ENCODE measurements around the gene FAM177A1. TPM values are rescaled to one million over a fixed set of nuclear protein-coding genes. Genes with fewer than 3 reads are reported as not detected.

The FAM177A1 gene, protein sequence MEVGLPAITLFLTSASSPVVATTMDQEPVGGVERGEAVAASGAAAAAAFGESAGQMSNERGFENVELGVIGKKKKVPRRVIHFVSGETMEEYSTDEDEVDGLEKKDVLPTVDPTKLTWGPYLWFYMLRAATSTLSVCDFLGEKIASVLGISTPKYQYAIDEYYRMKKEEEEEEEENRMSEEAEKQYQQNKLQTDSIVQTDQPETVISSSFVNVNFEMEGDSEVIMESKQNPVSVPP
- 69.4 and 100 TPM in 2 replicates for total RNA-seq
- 132 and 153 TPM in 2 replicates for polyA plus RNA-seq

DNA sequence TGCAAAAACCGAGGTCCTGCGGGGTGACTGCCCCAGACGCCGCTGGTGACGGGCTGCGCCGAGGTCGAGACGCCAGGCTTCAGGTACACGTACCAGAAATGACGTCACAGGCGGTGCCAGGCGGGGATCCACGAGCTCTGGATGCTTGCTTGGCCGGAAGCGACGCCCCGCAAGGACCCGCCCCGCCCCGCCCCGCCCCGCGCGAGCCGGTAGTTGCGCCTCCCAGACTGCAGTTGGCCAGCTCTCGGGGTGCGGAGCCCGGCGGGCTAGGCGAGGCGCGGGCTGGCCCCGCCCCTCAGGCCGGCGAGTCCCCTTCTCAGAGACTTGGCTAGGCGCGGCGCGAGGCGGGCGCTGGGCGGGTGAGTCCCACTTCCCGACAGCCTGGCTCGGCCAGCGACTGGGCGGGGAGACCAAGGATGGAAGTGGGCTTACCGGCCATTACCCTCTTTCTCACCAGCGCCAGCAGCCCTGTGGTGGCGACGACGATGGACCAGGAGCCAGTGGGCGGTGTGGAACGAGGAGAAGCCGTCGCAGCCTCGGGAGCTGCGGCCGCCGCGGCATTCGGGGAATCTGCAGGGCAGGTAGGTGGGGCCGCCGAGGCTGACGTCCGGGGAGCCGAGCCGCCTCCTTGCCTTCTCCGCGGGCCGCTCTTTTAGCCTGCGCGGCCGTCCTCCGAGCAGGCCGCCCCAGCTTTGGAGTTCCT, at the start of gene FAM177A1:
TSS of gene FAM177A1 (plus strand) at position 225 of the 703 bp plus-strand sequence. CDS start at position 417, 192 bp downstream.
- Histone ChIP-seq H3K4me2 (peak within 1 kb of the TSS; percentile 84), H3K36me3 (replicated peaks; ENCODE audit: insufficient read depth, low read depth) (no peaks in the 10 kb centered on the region), H2AFZ (peak within 1 kb of the TSS; percentile 64), H3K79me2 (peaks cover 40% of the 10 kb centered on the region), H3K4me3 (peak within 1 kb of the TSS; percentile 74), H3K9me3 (ENCODE audit: low read depth) (no peaks in the 10 kb centered on the region), H3K27ac (peak within 1 kb of the TSS; percentile 97), H3K9me2 (replicated peaks; ENCODE audit: insufficient read depth) (no peaks in the 10 kb centered on the region), H4K20me1 (ENCODE audit: insufficient read depth, poor library complexity, severe bottlenecking) (no peaks in the 10 kb centered on the region), H3K27me3 (no peaks in the 10 kb centered on the region), H3K4me1 (ENCODE audit: insufficient read depth) (peaks cover 24% of the 10 kb centered on the region)
- WGBS (ENCODE audit: low lambda C conversion rate, missing lambda C conversion rate): under 1% methylated on average over 68 of the region's 77 CpGs
- DNase-seq (ENCODE audit: low spot score): peak; percentile 99
- TF ChIP-seq EZH2 (IDR thresholded peaks at IDR 0.05; ENCODE audit: borderline replicate concordance): no peak
- TF ChIP-seq, protein P1, sequence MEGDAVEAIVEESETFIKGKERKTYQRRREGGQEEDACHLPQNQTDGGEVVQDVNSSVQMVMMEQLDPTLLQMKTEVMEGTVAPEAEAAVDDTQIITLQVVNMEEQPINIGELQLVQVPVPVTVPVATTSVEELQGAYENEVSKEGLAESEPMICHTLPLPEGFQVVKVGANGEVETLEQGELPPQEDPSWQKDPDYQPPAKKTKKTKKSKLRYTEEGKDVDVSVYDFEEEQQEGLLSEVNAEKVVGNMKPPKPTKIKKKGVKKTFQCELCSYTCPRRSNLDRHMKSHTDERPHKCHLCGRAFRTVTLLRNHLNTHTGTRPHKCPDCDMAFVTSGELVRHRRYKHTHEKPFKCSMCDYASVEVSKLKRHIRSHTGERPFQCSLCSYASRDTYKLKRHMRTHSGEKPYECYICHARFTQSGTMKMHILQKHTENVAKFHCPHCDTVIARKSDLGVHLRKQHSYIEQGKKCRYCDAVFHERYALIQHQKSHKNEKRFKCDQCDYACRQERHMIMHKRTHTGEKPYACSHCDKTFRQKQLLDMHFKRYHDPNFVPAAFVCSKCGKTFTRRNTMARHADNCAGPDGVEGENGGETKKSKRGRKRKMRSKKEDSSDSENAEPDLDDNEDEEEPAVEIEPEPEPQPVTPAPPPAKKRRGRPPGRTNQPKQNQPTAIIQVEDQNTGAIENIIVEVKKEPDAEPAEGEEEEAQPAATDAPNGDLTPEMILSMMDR (IDR thresholded peaks at IDR 0.05; ENCODE audit: poor library complexity): no peak
- TF ChIP-seq EZH2phosphoT487 (IDR thresholded peaks at IDR 0.05; ENCODE audit: low read depth, severe bottlenecking, unreplicated experiment): no peak

DNA sequence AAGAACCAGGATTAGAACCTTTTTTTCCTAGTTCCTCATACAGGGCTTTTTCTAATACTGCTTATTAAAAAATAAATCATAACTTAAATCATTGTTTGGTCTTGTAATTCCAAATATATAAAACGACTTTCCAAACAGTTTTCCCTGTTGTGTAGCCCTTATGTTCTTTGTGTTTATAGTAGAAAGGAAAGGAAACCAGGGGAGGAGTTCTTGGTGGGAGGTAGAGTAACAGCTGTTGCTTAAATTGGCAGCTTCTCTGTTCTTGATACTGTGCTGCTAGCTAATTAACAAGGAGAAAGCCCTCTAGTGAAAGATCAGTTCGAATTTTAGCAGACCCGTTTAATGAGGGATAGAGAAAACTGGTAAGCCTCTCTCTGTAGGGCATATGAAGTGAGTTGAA, 48.3 kb upstream of the FAM177A1 start:
- H2AFZ ChIP-seq: no peak overlapping the region
- no peak overlapping the region for H3K4me3 ChIP-seq
- H3K4me1 ChIP-seq (ENCODE audit: insufficient read depth): no peaks in the 10 kb centered on the region
- no peaks in the 10 kb centered on the region for H3K9me3 ChIP-seq (ENCODE audit: low read depth)
- 68% methylated on average over 3 of the region's 3 CpGs for WGBS (ENCODE audit: low lambda C conversion rate, missing lambda C conversion rate)
- H4K20me1 ChIP-seq (ENCODE audit: insufficient read depth, poor library complexity, severe bottlenecking): peaks cover 4% of the 10 kb centered on the region
- H3K79me2 ChIP-seq: peaks cover 35% of the 10 kb centered on the region
- no peak overlapping the region for H3K27ac ChIP-seq
- TF ChIP-seq EZH2phosphoT487 (IDR thresholded peaks at IDR 0.05; ENCODE audit: low read depth, severe bottlenecking, unreplicated experiment) (no peak), EZH2 (IDR thresholded peaks at IDR 0.05; ENCODE audit: borderline replicate concordance) (no peak)
- TF ChIP-seq, protein P1 (IDR thresholded peaks at IDR 0.05; ENCODE audit: poor library complexity): no peak
- no peaks in the 10 kb centered on the region for H3K9me2 ChIP-seq (replicated peaks; ENCODE audit: insufficient read depth)
- H3K36me3 ChIP-seq (replicated peaks; ENCODE audit: insufficient read depth, low read depth): no peaks in the 10 kb centered on the region
- no peak overlapping the region for H3K4me2 ChIP-seq
- no peak for DNase-seq (ENCODE audit: low spot score)
- no peaks in the 10 kb centered on the region for H3K27me3 ChIP-seq

DNA sequence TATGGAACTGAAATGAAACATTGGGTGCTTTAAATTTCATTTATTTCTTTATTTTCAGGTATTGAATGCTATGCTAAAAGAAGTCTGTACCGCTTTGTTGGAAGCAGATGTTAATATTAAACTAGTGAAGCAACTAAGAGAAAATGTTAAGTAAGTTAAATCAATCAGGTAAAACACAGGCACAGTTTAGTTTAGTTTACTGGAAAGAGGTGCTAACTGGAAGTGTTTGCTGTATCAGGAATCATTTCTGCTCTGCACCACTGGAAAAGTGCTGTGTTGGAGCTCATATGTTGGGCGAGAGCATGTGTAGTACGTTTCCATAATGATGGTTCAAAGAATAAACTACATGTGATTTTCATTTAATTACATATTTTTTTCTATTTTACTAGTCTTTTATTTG, 46.6 kb upstream of the FAM177A1 start:
- H3K4me1 ChIP-seq (ENCODE audit: insufficient read depth): no peaks in the 10 kb centered on the region
- TF ChIP-seq EZH2phosphoT487 (IDR thresholded peaks at IDR 0.05; ENCODE audit: low read depth, severe bottlenecking, unreplicated experiment) (no peak), EZH2 (IDR thresholded peaks at IDR 0.05; ENCODE audit: borderline replicate concordance) (no peak)
- H3K9me2 ChIP-seq (replicated peaks; ENCODE audit: insufficient read depth): no peaks in the 10 kb centered on the region
- H4K20me1 ChIP-seq (ENCODE audit: insufficient read depth, poor library complexity, severe bottlenecking): no peaks in the 10 kb centered on the region
- no peak for DNase-seq (ENCODE audit: low spot score)
- no peaks in the 10 kb centered on the region for H3K36me3 ChIP-seq (replicated peaks; ENCODE audit: insufficient read depth, low read depth)
- peaks cover 17% of the 10 kb centered on the region for H3K79me2 ChIP-seq
- H3K9me3 ChIP-seq (ENCODE audit: low read depth): no peaks in the 10 kb centered on the region
- WGBS (ENCODE audit: low lambda C conversion rate, missing lambda C conversion rate): 90% methylated on average over 3 of the region's 3 CpGs
- H3K4me2 ChIP-seq: no peak overlapping the region
- no peak overlapping the region for H3K27ac ChIP-seq
- H3K27me3 ChIP-seq: no peaks in the 10 kb centered on the region
- no peak overlapping the region for H3K4me3 ChIP-seq
- no peak overlapping the region for H2AFZ ChIP-seq

DNA sequence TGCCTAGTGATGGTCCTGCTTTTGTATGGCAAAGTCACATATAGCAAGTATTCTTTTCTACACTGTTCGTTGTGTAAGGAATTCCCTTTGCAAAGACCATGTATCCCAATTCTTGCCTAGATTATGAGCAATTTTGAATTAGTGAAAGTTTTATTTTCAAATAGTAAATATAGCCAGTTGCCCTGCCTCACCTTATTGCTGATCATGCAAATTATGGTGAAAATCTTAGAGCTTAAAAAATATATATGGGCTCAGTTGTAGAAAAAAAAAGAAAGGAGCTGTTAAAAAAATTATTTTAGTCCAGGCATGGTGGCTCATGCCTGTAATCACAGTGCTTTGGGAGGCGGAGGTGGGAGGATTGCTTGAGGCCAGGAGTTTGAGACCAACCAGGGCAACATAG, 44.5 kb upstream of the FAM177A1 start:
- TF ChIP-seq EZH2phosphoT487 (IDR thresholded peaks at IDR 0.05; ENCODE audit: low read depth, severe bottlenecking, unreplicated experiment): no peak
- TF ChIP-seq, protein P1 (IDR thresholded peaks at IDR 0.05; ENCODE audit: poor library complexity): no peak
- TF ChIP-seq EZH2 (IDR thresholded peaks at IDR 0.05; ENCODE audit: borderline replicate concordance): no peak
- WGBS (ENCODE audit: low lambda C conversion rate, missing lambda C conversion rate): 89% methylated on average over 2 of the region's 2 CpGs

More for the DNA sequence above, 44.5 kb upstream of the FAM177A1 start:
- Histone ChIP-seq H3K27me3 (no peaks in the 10 kb centered on the region), H3K4me3 (no peak overlapping the region), H3K79me2 (peaks cover 6% of the 10 kb centered on the region), H3K36me3 (replicated peaks; ENCODE audit: insufficient read depth, low read depth) (no peaks in the 10 kb centered on the region), H3K27ac (no peak overlapping the region), H3K9me3 (ENCODE audit: low read depth) (no peaks in the 10 kb centered on the region), H3K4me1 (ENCODE audit: insufficient read depth) (no peaks in the 10 kb centered on the region), H2AFZ (no peak overlapping the region), H4K20me1 (ENCODE audit: insufficient read depth, poor library complexity, severe bottlenecking) (no peaks in the 10 kb centered on the region), H3K9me2 (replicated peaks; ENCODE audit: insufficient read depth) (no peaks in the 10 kb centered on the region), H3K4me2 (no peak overlapping the region)
- DNase-seq (ENCODE audit: low spot score): no peak
